ENCODE data around the gene CACNA2D3.

- no peak for TF ChIP-seq CTCF (conservative IDR thresholded peaks at IDR 0.05; ENCODE audit: low read length)
- TF ChIP-seq EZH2phosphoT487 (IDR thresholded peaks at IDR 0.05; ENCODE audit: borderline replicate concordance, low read depth, low read length) = no peak
Observed at GRCh38 chr3:54967731-54968161, 845.4 kb downstream of the CACNA2D3 start.
